Endothelial cell of umbilical vein (primary cell): ENCODE data around the gene RNF135. TPM values are rescaled to one million over a fixed set of nuclear protein-coding genes. Genes with fewer than 3 reads are reported as not detected.

Source experiments
- BruUV-seq: library from RNA; stranded (reverse); fragments of 400-500 nt; replicated peaks from 2 replicates; lab custom pipeline; 2021; lab: Mats Ljungman, UMichigan
- CTCF ChIA-PET: fragments of 300-600, 350-600 bp; sonication (Branson Sonifier 250); formaldehyde crosslinking; loops from one replicate; lab custom pipeline; 2021; ENCODE audit warnings: antibody characterized with exemption, inconsistent platforms; lab: Charles Lee
- POLR2A ChIA-PET: fragments of 300-600, 350-600 bp; sonication (Branson Sonifier 250); formaldehyde crosslinking; loops from one replicate; lab custom pipeline; 2021; ENCODE audit warnings: antibody characterized with exemption, inconsistent platforms; lab: Charles Lee
- DNase-seq: peaks from one replicate; pipeline ENCODE4 v3.0.0-alpha.2; 2011; ENCODE audit warnings: low read depth, low spot score
- FAIRE-seq: peaks from 2 replicates; lab custom pipeline; 2011; peaks lifted over from hg19 to GRCh38; lab: Jason Lieb, UNC
- H2AFZ ChIP-seq: 2 replicates; pipeline ENCODE4 v1.6.0; 2012; ENCODE audit warnings: low read depth, low read length, control low read depth, inconsistent platforms
- H3K27ac ChIP-seq: 2 replicates; pipeline ENCODE4 v1.5.1; 2011; ENCODE audit warnings: low read depth, mild to moderate bottlenecking, control low read depth, low read length, moderate library complexity; ENCODE audit not compliant: insufficient read depth
- H3K27me3 ChIP-seq, 2 experiments: 2 replicates each; pipeline versions ENCODE4 v1.6.0 to v1.6.1; 2011; ENCODE audit warnings: low read length in 2 of 2, mixed read lengths in 1 of 2; ENCODE audit not compliant: control insufficient read depth in 2 of 2, insufficient read depth in 2 of 2
- H3K36me3 ChIP-seq, 2 experiments: 2 replicates in 1 of 2; 3 replicates in 1 of 2; pipeline ENCODE4 v1.5.1; 2011; ENCODE audit warnings: low read length in 2 of 2, mild to moderate bottlenecking in 1 of 2, moderate library complexity in 1 of 2; ENCODE audit not compliant: control insufficient read depth in 2 of 2, insufficient read depth in 2 of 2; ENCODE audit errors: extremely low read depth in 1 of 2
- H3K4me1 ChIP-seq: 3 replicates; pipeline ENCODE4 v1.5.1; 2011; ENCODE audit warnings: mild to moderate bottlenecking, low read length; ENCODE audit not compliant: control insufficient read depth, insufficient read depth; ENCODE audit errors: extremely low read depth
- H3K4me2 ChIP-seq: 2 replicates; pipeline ENCODE4 v1.6.1; 2011; ENCODE audit warnings: low read length, control low read depth, mixed read lengths; ENCODE audit not compliant: insufficient read depth
- H3K4me3 ChIP-seq, 3 experiments: fragments of 200-600 bp in 1 of 3; sonication (generic), shearing (Covaris generic) in 1 of 3; replicated peaks in 1 of 3; 2 replicates each; pipeline ENCODE4 v1.5.1; 2011 to 2016; ENCODE audit warnings: control low read depth in 3 of 3, low read length in 3 of 3, mild to moderate bottlenecking in 2 of 3, inconsistent platforms in 1 of 3, low read depth in 1 of 3, moderate library complexity in 1 of 3; ENCODE audit not compliant: insufficient read depth in 1 of 3
- H3K79me2 ChIP-seq: 2 replicates; pipeline ENCODE4 v1.6.0; 2012; ENCODE audit warnings: low read length, inconsistent platforms; ENCODE audit not compliant: control insufficient read depth, insufficient read depth
- H3K9ac ChIP-seq: replicated peaks from 2 replicates; pipeline ENCODE3; 2011; ENCODE audit warnings: low read length, control low read depth; ENCODE audit not compliant: insufficient read depth; ENCODE audit errors: extremely low read depth
- H3K9me1 ChIP-seq: replicated peaks from 3 replicates; pipeline ENCODE4 v1.6.0; 2011; ENCODE audit warnings: mild to moderate bottlenecking, low read length; ENCODE audit not compliant: control insufficient read depth, insufficient read depth; ENCODE audit errors: extremely low read depth
- H3K9me3 ChIP-seq: replicated peaks from 2 replicates; pipeline ENCODE4 v1.5.1; 2012; ENCODE audit warnings: low read length, inconsistent platforms; ENCODE audit not compliant: control insufficient read depth, insufficient read depth
- H4K20me1 ChIP-seq: replicated peaks from 2 replicates; pipeline ENCODE3; 2011; ENCODE audit warnings: mild to moderate bottlenecking, low read length; ENCODE audit not compliant: control insufficient read depth, insufficient read depth; ENCODE audit errors: extremely low read depth
- CTCF ChIP-seq, 2 donors: IDR thresholded peaks; 1 replicate in 1 of 2; 2 replicates in 1 of 2; pipeline ENCODE4 v1.5.1; 2011; ENCODE audit warnings: low read length in 2 of 2, mild to moderate bottlenecking in 2 of 2, moderate library complexity in 2 of 2, control low read depth in 1 of 2, inconsistent platforms in 1 of 2, low read depth in 1 of 2; ENCODE audit not compliant: insufficient read depth in 1 of 2; ENCODE audit errors: extremely low read depth in 1 of 2
- EZH2 ChIP-seq: IDR thresholded peaks from 2 replicates; pipeline ENCODE4 v1.6.1; 2012; ENCODE audit warnings: borderline replicate concordance, low read depth, mild to moderate bottlenecking, moderate library complexity, low read length, inconsistent platforms; ENCODE audit not compliant: severe bottlenecking
- FOS ChIP-seq: IDR thresholded peaks from 2 replicates; pipeline ENCODE4 v1.6.1; 2011; ENCODE audit warnings: mild to moderate bottlenecking, low read length, moderate library complexity, borderline replicate concordance; ENCODE audit not compliant: insufficient read depth
- GATA2 ChIP-seq: IDR thresholded peaks from 2 replicates; pipeline ENCODE4 v1.7.0; 2011; ENCODE audit warnings: low read depth, mild to moderate bottlenecking, moderate library complexity, mixed read lengths, low read length; ENCODE audit not compliant: insufficient read length, insufficient read depth
- JUN ChIP-seq: IDR thresholded peaks from 2 replicates; pipeline ENCODE4 v1.6.1; 2011; ENCODE audit warnings: borderline replicate concordance, low read depth; ENCODE audit not compliant: insufficient read length, insufficient read depth
- MYC ChIP-seq: IDR thresholded peaks from one replicate; pipeline ENCODE4 v1.6.1; 2011; ENCODE audit warnings: mild to moderate bottlenecking, low read depth, low read length
- POLR2A ChIP-seq: IDR thresholded peaks from 2 replicates; pipeline ENCODE4 v1.6.1; 2012; ENCODE audit warnings: low read depth, mild to moderate bottlenecking, control low read depth, low read length
- POLR2AphosphoS5 ChIP-seq: IDR thresholded peaks from 2 replicates; pipeline ENCODE4 v1.6.1; 2012; ENCODE audit warnings: low read depth, mild to moderate bottlenecking, control low read depth, low read length, moderate library complexity; ENCODE audit not compliant: insufficient read depth
- dilution Hi-C: fragments of 300-500 bp; cut with MboI; formaldehyde crosslinking; loops from one replicate; pipeline ENCODE4 v1.15.0; 2019; ENCODE audit warnings: low sequenced_read_pairs; ENCODE audit not compliant: extremely low pct_ligation_motif_present
- intact Hi-C: fragments of 100-400 bp; cut with micrococcal nuclease; formaldehyde crosslinking; loops from one replicate; pipeline ENCODE4 v1.10.0; 2022
- polyA plus RNA-seq, 4 experiments: library from polyadenylated mRNA; depleted of rRNA in 3 of 4; stranded (reverse) in 3 of 4; unstranded in 1 of 4; fragments of >200 nt; gene quantifications; 2 replicates each; pipeline versions ENCODE4 v1.2.1 to v1.2.3, GENCODE V29; 2011 to 2012; ENCODE audit warnings: missing spikeins in 1 of 4
- total RNA-seq: library from RNA; stranded (reverse); gene quantifications from 2 replicates; pipeline ENCODE4 v1.2.3, GENCODE V29; 2021
- TF ChIP-seq, protein P1 (sequence below): IDR thresholded peaks from 2 replicates; pipeline ENCODE4 v1.6.1; 2011; ENCODE audit not compliant: insufficient read depth, insufficient read length

Gene RNF135
- total and polyA plus RNA-seq, 2 donors (not counting 3 experiments of a cell fraction or from before 2014, with no cell fraction given) = 11.6 to 12.0 TPM

DNA sequence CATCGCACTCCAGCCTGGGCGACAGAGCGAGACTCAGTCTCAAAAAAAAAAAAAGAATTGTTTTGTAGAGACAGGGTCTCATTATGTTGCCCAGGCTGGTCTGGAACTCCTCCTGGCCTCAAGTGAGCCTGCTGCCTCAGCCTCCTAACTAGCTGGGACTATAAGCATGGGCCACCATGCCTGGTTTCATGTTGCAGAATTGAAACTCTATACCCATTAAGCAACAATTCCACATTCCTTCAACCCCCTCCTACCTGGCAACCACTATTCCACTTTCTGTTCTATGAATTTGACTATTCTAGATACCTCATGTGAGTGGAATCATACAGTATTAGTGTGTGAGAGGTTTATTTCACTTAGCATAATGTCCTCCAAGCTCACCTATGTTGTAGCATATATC, 24.5 kb downstream of the RNF135 start:
- Histone ChIP-seq H4K20me1 (no peaks in the 10 kb centered on the region), H3K79me2 (no peaks in the 10 kb centered on the region), H3K4me3 (no peak overlapping the region), H3K4me1 (no peaks in the 10 kb centered on the region), H3K27ac (no peak overlapping the region), H3K27me3 (no peaks in the 10 kb centered on the region), H3K9me3 (no peaks in the 10 kb centered on the region), H3K36me3 (peaks cover 2 to 13% of the 10 kb centered on the region in 2 experiments), H3K9ac (no peak overlapping the region), H3K9me1 (no peaks in the 10 kb centered on the region), H2AFZ (no peak overlapping the region), H3K4me2 (no peak overlapping the region)
- intact Hi-C loops (no loop called here), dilution Hi-C loops (no loop called here)
- ChIA-PET POLR2A (no interaction called here), CTCF (interaction anchor here (1.1 kb wide), 2 partner anchors 13 to 20 kb away, joined by 3 read pairs; no protein-coding TSS in a partner anchor)
- TF ChIP-seq, protein P1, sequence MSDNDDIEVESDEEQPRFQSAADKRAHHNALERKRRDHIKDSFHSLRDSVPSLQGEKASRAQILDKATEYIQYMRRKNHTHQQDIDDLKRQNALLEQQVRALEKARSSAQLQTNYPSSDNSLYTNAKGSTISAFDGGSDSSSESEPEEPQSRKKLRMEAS = no peak
- TF ChIP-seq POLR2AphosphoS5 = no peak
- no peak for TF ChIP-seq EZH2
- TF ChIP-seq MYC = no peak
- no peak for TF ChIP-seq FOS
- DNase-seq = no peak
- no TSS peak for BruUV-seq
- FAIRE-seq = no peak

GRCh38 chr17:30996486-30996885, 25.6 kb downstream of the RNF135 start:
- H3K4me1 ChIP-seq = no peaks in the 10 kb centered on the region
- dilution Hi-C loops = no loop called here
- H3K9me3 ChIP-seq = no peaks in the 10 kb centered on the region
- no peak overlapping the region for H3K27ac ChIP-seq
- H2AFZ ChIP-seq = no peak overlapping the region
- TF ChIP-seq EZH2 = no peak
- TF ChIP-seq GATA2 = no peak
- TF ChIP-seq MYC = no peak
- TF ChIP-seq JUN = no peak
- TF ChIP-seq FOS = no peak
- no peak for TF ChIP-seq POLR2AphosphoS5
- TF ChIP-seq POLR2A = no peak
- TF ChIP-seq CTCF (IDR thresholded peaks at IDR 0.05; ENCODE audit: extremely low read depth in 1 of 2, insufficient read depth in 1 of 2, low read depth in 1 of 2, low read length in 2 of 2) = no peak
- TF ChIP-seq, protein P1 = no peak
- no peaks in the 10 kb centered on the region for H3K79me2 ChIP-seq
- FAIRE-seq (no peak), DNase-seq (no peak)
- no peaks in the 10 kb centered on the region for H3K27me3 ChIP-seq
- no TSS peak for BruUV-seq
- H3K9ac ChIP-seq = no peak overlapping the region
- H3K4me2 ChIP-seq = no peak overlapping the region
- no peaks in the 10 kb centered on the region for H3K9me1 ChIP-seq
- H3K36me3 ChIP-seq = peaks cover 2 to 13% of the 10 kb centered on the region in 2 experiments
- intact Hi-C loops = no loop called here
- H3K4me3 ChIP-seq = no peak overlapping the region
- H4K20me1 ChIP-seq = no peaks in the 10 kb centered on the region
- CTCF ChIA-PET = no interaction called here
- POLR2A ChIA-PET = no interaction called here
